Loucy (cell line): ENCODE data around the gene ITGB7.

ENCODE experiments used
- H2AFZ ChIP-seq: fragments of 200-600 bp; sonication (generic); 2 replicates; pipeline ENCODE4 v1.6.0; 2016; ENCODE audit warnings: antibody characterized with exemption, mild to moderate bottlenecking, low read length, moderate library complexity
- H3F3A ChIP-seq: fragments of 200-600 bp; 2 replicates; pipeline ENCODE4 v1.6.0; 2016; ENCODE audit warnings: antibody characterized with exemption, low read depth, mild to moderate bottlenecking
- H3K27me3 ChIP-seq: fragments of 200-600 bp; sonication (generic); 2 replicates; pipeline ENCODE4 v1.6.1; 2014; ENCODE audit warnings: low read length, mild to moderate bottlenecking; ENCODE audit not compliant: insufficient read depth, poor library complexity, severe bottlenecking
- H3K36me3 ChIP-seq: fragments of 200-600 bp; sonication (generic); 2 replicates; pipeline ENCODE4 v1.6.1; 2016; ENCODE audit warnings: low read length; ENCODE audit not compliant: insufficient read depth
- H3K4me1 ChIP-seq: fragments of 200-600 bp; sonication (generic); 2 replicates; pipeline ENCODE4 v1.5.1; 2014; ENCODE audit warnings: low read length, mild to moderate bottlenecking; ENCODE audit not compliant: insufficient read depth, poor library complexity, severe bottlenecking
- H3K4me2 ChIP-seq: fragments of 200-600 bp; sonication (generic); 2 replicates; pipeline ENCODE4 v1.6.0; 2014; ENCODE audit warnings: antibody characterized with exemption, low read length, low read depth, mild to moderate bottlenecking; ENCODE audit not compliant: poor library complexity, severe bottlenecking
- H3K4me3 ChIP-seq: fragments of 200-600 bp; sonication (generic); 2 replicates; pipeline ENCODE4 v1.5.1; 2014; ENCODE audit warnings: low read length, mild to moderate bottlenecking, mixed read lengths; ENCODE audit not compliant: poor library complexity, severe bottlenecking
- H3K79me2 ChIP-seq: fragments of 200-600 bp; sonication (generic); 2 replicates; pipeline ENCODE4 v1.6.1; 2014; ENCODE audit warnings: low read length; ENCODE audit not compliant: insufficient read depth
- H3K9ac ChIP-seq: fragments of 200-600 bp; sonication (generic); 2 replicates; pipeline ENCODE4 v1.6.0; 2014; ENCODE audit warnings: mild to moderate bottlenecking, low read depth, low read length, moderate library complexity; ENCODE audit not compliant: poor library complexity, severe bottlenecking
- H3K9me2 ChIP-seq: fragments of 200-600 bp; sonication (generic); replicated peaks from 2 replicates; pipeline ENCODE4 v1.6.1; 2016; ENCODE audit warnings: low read depth, low read length, mixed read lengths
- H3K9me3 ChIP-seq: fragments of 200-600 bp; sonication (generic); 2 replicates; pipeline ENCODE4 v1.6.1; 2014; ENCODE audit warnings: mild to moderate bottlenecking, antibody characterized with exemption, low read length, low read depth; ENCODE audit not compliant: insufficient read depth
- H4K20me1 ChIP-seq: fragments of 200-600 bp; sonication (generic); 2 replicates; pipeline ENCODE4 v1.6.0; 2014; ENCODE audit warnings: antibody characterized with exemption, low read length, mild to moderate bottlenecking; ENCODE audit not compliant: insufficient read depth, poor library complexity, severe bottlenecking
- EZH2phosphoT487 ChIP-seq: fragments of 200-600 bp; IDR thresholded peaks from 2 replicates; pipeline ENCODE4 v1.6.1; 2018; ENCODE audit warnings: antibody characterized with exemption, mild to moderate bottlenecking, moderate library complexity, borderline replicate concordance
- TF ChIP-seq, protein P1 (sequence below): fragments of 200-600 bp; sonication (generic); conservative IDR thresholded peaks from 2 replicates; pipeline ENCODE4 v1.5.1; 2014; ENCODE audit warnings: mild to moderate bottlenecking, antibody characterized with exemption, low read length

Gene ITGB7

DNA sequence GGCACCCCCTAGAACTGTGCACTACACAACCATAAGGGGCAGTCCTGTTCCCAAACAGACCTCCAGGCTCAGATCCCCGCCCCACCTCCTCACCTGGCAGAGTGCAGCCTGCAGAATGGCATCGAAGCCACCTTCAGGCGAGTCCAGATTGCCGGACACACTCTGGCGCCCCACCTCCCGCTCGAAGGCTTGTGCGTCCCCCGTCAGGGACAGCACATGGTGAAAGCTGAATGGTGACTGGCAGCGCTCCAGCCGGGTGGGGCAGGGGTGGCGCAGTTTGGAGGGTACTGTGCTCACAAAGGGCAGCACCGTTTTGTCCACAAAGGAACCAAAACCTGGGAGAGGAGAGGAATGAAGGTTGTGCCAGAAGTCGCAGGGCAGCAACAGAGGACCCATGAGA is 10.6 kb downstream of the ITGB7 start:
- Histone ChIP-seq H3F3A (0 out of 2 replicates have a peak, but pooled peaks cover 3% of the 10 kb centered on the region), H4K20me1 (no peaks in the 10 kb centered on the region)

DNA sequence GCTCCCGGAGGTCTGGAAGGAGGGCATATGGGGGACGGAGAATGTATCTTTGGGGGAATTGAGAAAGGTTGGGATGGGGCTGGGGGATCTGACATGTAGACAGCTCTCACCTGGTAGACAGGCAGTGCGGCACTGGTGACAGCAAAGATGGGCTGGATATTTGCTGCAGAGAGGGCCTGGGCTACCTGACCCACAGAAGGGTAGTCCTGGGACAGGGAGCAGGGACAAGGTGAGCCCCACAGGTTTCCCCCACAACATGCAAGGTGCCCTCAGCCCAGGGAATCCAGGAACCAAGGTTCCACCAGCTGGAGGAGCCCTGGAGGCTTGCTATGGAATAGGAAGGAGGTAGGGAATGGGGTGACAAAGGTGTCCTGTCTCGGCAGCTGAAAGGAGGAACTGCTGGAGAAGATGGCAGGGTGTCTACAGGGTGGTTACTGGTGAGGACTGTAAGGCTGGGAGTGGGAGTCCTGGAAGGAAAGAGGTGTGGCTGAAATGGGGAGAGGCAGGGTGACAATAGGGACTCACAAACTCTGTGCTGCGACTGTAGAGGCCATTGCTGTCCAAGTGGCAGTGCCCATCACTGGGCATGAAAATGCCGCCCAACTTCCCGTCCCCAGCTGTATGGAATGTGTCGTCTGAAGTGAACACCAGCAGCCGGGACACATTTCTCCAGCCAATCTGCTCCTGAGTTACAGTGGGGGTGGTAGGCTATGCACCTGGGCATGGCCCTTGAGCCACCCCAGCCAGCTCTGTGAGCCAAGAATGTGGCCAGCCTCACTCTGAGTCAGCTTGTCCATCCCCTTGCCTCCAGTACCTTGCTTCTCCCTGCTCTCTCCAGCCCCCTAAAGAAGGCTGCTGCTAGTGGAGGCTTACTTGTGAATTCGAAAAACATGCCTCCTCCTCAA is 11.3 kb downstream of the ITGB7 start:
- H3K27me3 ChIP-seq: no peaks in the 10 kb centered on the region
- TF ChIP-seq, protein P1, sequence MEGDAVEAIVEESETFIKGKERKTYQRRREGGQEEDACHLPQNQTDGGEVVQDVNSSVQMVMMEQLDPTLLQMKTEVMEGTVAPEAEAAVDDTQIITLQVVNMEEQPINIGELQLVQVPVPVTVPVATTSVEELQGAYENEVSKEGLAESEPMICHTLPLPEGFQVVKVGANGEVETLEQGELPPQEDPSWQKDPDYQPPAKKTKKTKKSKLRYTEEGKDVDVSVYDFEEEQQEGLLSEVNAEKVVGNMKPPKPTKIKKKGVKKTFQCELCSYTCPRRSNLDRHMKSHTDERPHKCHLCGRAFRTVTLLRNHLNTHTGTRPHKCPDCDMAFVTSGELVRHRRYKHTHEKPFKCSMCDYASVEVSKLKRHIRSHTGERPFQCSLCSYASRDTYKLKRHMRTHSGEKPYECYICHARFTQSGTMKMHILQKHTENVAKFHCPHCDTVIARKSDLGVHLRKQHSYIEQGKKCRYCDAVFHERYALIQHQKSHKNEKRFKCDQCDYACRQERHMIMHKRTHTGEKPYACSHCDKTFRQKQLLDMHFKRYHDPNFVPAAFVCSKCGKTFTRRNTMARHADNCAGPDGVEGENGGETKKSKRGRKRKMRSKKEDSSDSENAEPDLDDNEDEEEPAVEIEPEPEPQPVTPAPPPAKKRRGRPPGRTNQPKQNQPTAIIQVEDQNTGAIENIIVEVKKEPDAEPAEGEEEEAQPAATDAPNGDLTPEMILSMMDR: no peak
- TF ChIP-seq EZH2phosphoT487: no peak
- H4K20me1 ChIP-seq: no peaks in the 10 kb centered on the region
- H3K9me2 ChIP-seq: no peaks in the 10 kb centered on the region
- no peaks in the 10 kb centered on the region; the same call in 1 of the 2 replicates for H3K36me3 ChIP-seq
- no peaks in the 10 kb centered on the region for H3K9me3 ChIP-seq
- no peak overlapping the region for H3K4me2 ChIP-seq
- no peaks in the 10 kb centered on the region for H3K79me2 ChIP-seq
- no peak overlapping the region for H3K9ac ChIP-seq
- 0 out of 2 replicates have a peak, but pooled peaks cover 3% of the 10 kb centered on the region for H3F3A ChIP-seq
- no peak overlapping the region for H3K4me3 ChIP-seq
- no peak overlapping the region for H2AFZ ChIP-seq
- H3K4me1 ChIP-seq: peaks cover 29% of the 10 kb centered on the region

More for the DNA sequence above, 10.6 kb downstream of the ITGB7 start:
- peaks cover 35% of the 10 kb centered on the region for H3K4me1 ChIP-seq
- H2AFZ ChIP-seq: no peak overlapping the region
- H3K27me3 ChIP-seq: no peaks in the 10 kb centered on the region
- no peaks in the 10 kb centered on the region for H3K9me2 ChIP-seq
- H3K9me3 ChIP-seq: no peaks in the 10 kb centered on the region
- no peaks in the 10 kb centered on the region; the same call in 1 of the 2 replicates for H3K36me3 ChIP-seq
- no peak overlapping the region for H3K4me2 ChIP-seq
- TF ChIP-seq, protein P1: 0 out of 2 replicates have a peak, but pooled peaks have one; percentile 11
- no peak for TF ChIP-seq EZH2phosphoT487
- no peak overlapping the region for H3K4me3 ChIP-seq
- no peak overlapping the region for H3K9ac ChIP-seq
- no peaks in the 10 kb centered on the region for H3K79me2 ChIP-seq

DNA sequence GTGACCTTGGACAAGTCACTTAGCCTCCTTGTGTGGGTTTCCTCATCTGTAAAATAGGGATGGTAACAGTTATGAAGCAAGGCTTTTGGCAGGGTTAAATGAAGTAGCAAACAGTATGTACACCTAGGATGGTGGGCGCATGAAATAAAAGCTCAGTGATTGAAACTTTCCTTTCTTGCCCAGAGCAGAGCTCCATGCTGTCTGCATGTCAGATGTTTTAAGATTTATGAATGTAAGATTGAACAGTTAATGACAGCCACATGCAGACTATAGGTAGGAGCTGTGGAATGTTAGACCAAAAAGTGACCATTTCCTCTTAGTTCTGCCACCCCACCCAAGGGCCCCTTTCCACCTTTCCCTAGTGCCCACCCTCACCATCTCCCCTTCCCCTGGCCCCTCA is 12.1 kb downstream of the ITGB7 start:
- Histone ChIP-seq H3F3A (0 out of 2 replicates have a peak, but pooled peaks cover 3% of the 10 kb centered on the region), H2AFZ (no peak overlapping the region), H4K20me1 (no peaks in the 10 kb centered on the region), H3K9me3 (no peaks in the 10 kb centered on the region), H3K9ac (no peak overlapping the region), H3K4me1 (peaks cover 21% of the 10 kb centered on the region), H3K4me2 (no peak overlapping the region), H3K9me2 (no peaks in the 10 kb centered on the region), H3K36me3 (no peaks in the 10 kb centered on the region; the same call in 1 of the 2 replicates), H3K79me2 (no peaks in the 10 kb centered on the region), H3K27me3 (no peaks in the 10 kb centered on the region), H3K4me3 (no peak overlapping the region)
- TF ChIP-seq, protein P1: no peak
- no peak for TF ChIP-seq EZH2phosphoT487
